ENCODE measurements around the gene LRFN2.

LRFN2 gene

DNA sequence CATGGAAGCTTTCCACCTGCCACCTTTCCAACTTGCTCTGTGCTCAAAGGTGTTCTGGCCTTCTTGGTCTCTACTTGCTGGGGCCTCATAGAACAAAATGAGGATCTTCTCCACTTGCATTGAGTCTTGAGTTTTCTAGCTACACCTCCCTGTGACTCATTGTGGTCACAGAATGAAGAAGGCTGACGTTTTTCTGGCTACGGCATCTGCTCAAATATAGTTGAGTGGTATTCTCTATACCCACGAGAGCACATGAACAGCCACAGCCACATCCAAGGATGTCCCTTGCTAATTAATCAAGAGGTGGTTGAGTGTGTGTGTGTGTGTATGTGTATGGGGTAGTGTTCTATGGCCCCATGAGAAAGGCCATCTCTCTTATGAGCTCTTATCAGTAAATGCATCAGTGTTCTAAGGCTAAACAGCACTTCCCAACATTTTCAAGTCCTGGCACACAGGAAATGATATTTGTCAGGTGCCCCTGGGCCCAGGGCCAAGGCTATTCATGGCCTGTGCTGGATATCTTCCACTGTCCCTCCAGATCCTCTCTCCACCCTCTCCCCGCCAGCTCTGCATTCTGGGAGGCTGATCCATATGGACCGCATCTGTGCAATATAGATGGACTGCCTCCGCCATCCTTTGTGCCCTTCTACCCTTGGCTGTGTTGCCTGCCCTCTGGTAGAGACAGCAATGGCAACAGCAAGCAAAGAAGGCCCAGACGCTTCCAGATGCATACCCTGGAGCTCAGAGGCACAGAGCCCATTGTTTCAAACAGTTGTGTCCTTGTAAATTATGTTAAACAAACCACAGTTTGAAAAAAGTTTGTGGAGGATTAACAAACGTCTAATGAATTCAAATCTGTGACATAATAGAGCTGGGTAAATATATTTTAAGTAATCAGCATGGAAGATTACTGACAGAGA, 150.2 kb downstream of the LRFN2 start:
- DNase-seq (ENCODE audit: low read depth) = peak; percentile 4

DNA sequence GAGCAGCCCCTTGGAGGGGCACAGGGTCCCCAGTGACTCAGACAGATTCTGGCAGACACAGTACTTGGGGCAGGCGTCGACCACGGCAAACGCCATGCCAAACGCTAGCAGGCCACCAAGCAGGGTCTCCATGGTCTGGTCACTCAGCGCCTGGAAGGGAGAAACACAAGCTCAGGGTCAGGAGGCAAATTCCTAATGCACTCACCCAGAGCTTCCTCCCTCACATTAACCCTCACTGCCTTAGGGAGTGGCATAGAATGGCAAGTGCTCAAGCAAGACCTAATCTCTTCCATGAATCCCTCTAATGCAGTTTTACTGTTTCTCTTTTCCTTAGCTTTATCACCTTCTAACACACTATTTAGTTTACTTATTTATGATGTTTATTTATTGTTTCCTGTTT, 154.2 kb downstream of the LRFN2 start:
- DNase-seq (ENCODE audit: low read depth) = no peak

DNA sequence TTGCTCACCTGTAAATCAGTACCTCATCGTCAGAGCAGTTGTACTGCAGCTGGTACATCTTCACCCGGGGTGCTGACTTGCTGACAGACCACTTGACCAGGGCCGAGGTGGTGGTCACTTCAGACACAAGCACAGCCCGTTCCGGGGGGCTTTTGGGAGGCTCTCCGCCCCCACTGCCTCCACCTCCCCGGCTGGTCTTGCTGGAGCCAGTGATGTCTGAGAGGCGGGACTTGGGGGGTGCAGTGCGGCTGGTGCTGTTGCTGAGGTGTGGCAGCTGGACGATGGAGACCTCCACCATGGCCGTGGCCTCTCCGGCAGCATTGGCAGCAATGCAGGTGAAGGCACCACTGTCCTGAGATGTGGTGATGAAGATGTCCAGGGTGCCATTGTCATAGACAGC, 155.5 kb downstream of the LRFN2 start:
- no peak for DNase-seq (ENCODE audit: low read depth)

DNA sequence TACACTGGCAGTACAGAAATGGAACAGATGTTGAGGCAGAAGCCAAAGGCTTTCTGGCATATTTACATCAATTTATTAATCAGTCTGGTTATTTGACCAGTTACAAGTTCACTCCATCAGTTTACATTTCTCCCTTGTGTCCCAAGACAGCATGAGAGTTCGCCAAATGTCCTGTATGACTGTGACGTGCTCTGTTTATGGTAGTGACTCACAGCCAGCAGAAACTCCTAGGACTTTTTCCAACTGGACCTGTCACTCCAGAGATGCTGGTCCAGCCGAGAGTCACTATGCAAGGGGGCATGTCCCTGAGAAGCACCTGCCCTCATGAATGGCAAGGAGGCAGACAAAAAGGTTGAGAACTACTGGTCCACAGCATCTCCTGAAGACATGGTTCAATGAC, 160.0 kb downstream of the LRFN2 start:
- no peak for DNase-seq (ENCODE audit: low read depth)

DNA sequence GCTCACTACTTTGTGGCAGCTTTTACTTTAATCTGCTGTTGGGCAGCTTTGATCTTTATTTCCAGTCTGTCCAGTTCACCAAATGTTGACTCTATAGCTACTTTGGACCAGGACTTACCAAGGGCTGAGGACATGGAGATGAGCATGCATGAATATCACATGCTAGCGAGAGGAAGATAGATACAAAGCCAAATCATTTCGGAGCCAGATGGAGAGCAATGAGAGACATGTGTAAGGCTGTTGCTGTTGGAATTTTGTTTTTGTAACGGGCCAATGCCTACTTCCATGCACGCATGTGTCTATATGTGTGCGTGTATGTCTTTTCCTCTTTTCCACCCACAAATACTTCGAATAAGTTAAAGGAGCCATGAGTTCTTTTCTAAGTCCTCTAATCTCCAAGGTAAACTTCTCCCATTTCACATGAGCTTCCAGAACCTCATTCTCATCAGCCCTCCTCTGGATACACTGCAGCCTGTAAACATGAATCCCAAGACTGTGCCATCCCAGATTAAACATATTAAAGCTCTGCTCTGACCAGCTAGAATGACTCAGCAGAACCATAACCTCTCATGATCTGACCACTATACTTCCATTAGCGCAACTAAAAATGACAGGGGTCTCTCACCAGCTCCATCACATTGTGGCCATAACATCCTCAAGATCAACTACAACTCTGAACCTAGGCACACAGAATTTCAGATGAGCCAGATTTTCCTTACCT, 160.7 kb downstream of the LRFN2 start:
- DNase-seq (ENCODE audit: low read depth) = no peak

DNA sequence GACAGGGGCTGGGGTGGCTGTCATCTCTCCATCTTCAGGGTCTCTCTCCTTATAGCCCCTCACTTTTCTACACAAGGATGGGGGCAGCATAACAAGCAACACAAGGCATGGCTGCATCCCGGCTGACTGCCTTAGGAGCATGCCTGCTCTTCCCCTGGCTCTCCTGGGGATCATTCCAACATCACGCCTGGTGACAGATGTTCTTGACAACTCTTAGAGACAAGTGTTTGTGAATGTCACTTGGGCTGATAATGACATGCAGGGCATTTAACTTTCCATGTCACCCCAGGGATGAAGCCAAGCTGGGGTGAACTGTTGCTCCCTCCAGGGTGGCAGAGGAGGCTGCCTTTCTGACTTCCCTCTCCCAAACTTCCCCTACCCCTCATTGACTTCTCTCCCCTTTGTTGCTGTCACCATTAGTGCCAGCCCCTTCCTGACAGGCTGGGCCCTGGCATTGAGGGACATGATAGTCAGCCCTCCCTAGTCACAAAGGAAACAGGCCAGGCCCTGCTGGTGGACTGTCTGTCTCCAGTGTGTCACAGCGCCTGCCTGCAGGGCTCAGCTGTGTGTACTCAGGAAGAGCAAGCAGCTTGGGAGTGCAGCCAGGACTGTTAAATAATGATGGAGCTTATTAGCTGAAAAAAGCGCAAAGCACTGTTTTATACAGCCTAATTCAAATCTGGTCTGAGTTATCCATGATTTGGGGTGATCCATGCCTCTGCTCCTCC, 161.8 kb downstream of the LRFN2 start:
- no peak for DNase-seq (ENCODE audit: low read depth)

DNA sequence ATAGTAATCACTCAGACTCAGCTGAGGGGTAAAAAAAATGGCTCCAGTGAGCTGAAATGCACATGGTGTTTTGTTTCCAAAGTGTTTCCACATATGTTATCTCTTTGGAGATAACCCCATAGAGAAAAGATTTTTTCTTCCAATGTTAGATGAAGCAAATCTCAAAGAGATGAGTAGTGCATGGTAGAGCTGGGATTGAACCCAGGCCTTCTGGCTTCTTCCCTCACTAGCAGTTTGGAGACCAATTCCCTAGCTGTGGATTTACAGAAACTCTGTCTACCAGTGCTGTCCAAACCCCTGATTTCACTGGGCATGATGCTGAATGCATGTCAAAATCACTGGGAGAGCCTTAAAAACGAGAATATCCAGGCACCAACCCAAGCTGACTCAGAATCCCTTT, 165.1 kb downstream of the LRFN2 start:
- DNase-seq (ENCODE audit: low read depth) = no peak

DNA sequence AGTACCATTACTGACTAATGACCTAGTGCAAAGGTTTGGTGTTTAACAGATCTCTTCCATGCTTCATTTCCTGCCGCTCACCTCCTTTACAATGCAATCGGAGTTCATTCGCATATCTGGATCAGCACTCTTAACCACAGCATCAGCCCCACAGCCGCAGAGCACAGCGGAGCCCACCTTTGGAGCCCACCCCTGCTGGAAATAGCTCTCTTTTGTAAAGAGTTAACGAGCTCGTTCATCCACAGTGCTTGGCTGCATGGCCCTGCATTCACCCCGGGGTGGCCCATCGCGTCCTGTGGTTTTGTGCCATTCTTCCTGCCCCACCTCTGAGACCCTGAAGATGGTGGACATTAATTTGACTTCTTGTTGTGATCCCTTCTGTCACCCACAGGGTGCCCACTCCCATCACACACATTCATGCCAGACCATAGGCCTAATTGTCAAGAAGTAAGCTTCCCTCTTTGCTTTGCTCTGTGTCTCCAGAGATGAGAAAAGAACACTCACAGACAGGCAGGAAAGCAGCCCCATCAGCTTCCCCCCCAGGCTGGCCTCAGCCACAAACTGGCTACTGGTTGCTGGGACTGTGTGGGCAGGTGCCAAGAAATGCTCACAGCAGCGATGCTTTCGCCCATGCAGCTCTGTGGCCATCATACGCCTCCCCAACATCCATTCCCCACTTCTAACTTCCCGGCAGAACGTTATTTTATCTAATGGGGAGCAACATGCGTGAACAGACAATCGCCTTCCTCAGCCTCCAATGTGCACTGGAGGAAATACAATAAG, 167.0 kb downstream of the LRFN2 start:
- no peak for DNase-seq (ENCODE audit: low read depth)

DNA sequence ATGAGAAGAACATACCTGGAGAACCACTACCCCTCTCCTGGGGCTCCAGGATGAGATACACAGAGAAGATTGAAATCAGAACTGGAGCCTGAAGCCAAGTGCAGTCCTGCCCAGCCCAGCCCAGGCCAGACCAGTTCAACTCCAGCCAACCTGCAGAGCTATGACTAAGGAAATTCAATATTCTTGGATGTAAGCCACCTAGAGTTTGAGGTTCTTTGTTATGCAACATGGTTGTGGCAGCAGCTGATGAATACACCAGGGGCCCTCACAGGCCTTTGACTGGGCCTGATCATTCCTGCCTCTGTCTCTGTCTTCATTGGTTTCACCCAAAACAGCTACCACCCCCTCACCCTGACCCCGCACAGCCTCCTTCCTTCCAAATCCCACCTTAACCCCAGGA, 167.8 kb downstream of the LRFN2 start:
- DNase-seq (ENCODE audit: low read depth) = no peak

DNA sequence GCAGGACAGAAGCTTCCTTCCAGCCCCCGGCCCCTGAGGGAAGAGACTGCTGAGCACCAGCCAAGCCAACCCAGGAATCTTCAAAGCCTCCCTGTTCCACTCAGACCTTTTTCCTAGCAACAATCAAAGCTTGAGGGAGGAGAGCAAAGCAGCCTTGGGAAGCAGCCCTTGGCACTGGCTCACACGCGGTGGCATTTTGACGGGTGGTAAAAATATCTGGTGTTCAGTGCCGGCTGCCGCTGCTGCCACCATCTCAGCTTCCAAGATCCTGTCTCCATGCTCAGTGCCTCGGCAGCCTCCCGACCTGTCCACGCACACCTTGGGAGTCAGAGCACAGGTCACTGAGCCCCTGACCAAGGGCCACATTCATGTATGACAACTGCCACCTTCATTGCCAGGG, 170.1 kb downstream of the LRFN2 start:
- no peak for DNase-seq (ENCODE audit: low read depth)

DNA sequence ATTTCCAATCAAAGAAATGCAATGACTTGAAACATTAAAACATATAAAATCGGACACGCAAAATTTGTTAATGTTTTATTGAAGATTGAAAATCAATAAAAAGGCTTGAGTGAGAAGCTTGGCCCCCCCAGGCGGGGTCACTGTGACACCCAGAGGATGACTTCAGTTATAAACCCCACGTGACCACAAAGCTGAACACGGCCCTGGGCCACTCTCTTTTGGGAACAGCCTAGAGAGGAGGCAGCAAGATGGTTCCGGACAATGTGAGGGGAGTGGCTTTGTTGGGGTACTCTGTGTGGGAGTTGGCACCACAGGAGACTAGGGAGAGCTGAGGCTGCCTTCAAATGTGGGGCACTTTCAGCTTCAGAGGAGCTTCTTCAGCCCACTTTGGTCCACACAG, 172.5 kb downstream of the LRFN2 start:
- DNase-seq (ENCODE audit: low read depth) = no peak

DNA sequence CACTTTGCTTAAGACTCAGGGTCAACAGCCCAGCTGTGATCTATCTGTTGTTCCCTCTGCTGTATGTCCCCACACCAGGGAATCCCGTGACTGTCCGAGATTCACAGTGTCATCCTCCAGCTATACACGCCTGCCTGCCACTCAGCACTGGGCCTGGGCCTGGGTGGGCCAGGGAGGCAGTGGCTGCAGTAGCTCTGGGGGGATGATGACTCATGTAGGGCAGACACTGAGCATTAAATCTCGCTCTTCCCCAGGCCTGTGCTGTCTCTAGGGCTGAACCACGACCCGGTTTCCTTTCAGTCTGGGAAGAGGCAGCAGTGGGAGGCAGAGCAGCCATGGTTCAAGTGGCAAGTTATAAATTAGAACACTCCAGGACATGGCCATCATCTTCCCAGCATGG, 173.9 kb downstream of the LRFN2 start:
- no peak for DNase-seq (ENCODE audit: low read depth)

DNA sequence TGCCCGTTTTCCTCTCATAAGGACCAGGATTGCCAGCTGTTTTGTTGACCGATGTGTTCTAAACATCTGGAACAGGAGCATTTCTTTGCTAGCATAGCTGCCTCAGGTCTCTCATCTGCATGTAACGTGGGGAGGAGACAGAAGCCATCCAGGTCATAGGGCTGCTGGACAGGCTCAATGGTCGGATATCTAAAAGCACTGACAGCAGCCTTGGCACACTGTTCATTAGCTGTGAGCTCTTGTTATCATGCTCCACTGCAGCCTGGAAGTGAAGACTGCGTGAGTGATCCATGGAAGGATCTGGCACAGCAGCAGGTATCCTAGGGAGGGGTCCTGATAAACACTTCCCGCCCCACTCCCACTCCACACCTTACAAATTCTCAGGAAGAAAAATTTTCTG, 175.3 kb downstream of the LRFN2 start:
- DNase-seq (ENCODE audit: low read depth) = no peak

DNA sequence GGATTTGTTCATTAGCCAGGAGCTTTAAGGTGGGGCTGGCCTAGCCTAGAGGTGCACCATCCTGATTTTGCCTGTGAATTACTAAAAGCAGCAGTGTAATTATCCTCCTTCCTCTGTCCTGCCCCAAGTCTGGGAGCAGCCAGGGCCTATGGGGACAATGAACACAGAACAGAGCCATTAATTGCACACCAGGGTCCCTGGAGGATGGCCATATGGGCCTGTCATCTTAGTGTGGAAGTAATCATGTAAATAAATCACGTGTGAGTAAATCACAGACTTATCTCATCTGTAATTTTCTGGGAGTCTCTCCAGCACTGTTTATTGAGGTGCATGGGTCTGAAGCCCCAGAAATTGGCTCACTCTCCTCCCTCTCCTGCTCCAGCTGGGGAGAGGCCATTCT, 176.3 kb downstream of the LRFN2 start:
- DNase-seq (ENCODE audit: low read depth) = no peak

DNA sequence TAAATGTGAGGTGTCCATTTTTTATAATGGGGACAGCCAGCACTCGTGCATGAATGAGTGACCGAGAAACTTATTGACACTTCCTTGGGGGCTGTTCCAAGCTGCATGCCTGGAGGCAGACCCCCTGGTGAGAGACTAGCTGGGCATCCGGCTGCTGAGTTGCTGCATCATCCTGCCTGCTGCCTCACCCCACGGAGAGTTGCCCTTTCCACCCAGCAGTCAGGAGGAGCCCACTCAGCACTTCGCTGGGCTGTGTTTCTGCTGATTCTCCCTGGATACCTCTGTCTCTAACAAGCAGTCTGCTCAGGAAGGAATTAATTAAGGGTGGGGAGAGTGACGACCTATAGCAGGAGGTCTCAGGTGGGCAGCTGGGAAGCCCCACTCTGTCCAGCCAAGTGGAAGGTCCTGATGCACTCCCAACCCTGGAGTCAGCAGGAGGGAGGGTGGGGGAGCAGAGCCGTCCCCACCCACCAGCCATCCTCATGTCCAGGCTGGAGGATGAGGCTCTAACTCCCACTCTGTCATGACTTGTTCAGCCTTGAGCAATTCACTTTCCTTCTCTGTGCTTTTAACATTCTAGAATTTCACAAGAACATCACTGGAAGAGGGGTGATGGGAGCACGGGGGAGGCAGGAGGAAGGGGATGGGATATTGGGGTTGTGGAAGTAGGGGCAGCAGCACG, 177.3 kb downstream of the LRFN2 start:
- no peak for DNase-seq (ENCODE audit: low read depth)

DNA sequence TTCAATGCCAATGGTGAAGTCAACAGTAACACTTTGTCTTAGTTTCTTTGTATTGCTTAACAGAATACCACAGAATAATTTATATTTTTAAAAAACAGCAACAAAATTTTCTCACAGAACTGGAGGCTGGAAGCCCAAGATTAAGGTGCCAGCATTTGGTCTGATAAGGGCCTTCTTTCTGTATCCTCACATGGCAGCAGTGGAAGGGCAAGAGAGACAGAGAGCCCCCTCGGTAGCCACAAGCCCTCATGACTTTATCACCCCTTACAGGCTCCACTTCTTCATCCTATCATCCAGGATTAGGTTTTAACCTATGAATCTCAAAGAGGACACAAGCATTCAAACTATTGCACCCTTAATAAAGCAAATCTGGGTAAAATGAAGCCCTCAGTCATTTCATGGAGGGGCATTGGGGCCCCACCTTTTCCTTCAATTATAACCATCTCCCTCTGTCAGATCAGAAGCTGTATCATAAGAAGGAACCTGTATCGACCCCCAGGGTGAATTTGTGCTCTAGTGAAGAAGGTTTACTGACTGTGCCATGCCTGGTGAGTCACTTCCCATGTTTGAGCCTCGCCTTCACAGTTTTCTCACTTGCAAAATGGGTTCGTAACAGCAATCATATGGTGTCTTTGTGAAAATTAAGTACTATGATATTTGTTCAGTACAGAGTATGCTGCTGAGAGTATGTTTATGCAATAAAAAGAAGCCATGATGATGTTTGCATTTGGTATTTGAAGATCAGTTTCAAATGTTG, 178.2 kb downstream of the LRFN2 start:
- DNase-seq (ENCODE audit: low read depth) = no peak

DNA sequence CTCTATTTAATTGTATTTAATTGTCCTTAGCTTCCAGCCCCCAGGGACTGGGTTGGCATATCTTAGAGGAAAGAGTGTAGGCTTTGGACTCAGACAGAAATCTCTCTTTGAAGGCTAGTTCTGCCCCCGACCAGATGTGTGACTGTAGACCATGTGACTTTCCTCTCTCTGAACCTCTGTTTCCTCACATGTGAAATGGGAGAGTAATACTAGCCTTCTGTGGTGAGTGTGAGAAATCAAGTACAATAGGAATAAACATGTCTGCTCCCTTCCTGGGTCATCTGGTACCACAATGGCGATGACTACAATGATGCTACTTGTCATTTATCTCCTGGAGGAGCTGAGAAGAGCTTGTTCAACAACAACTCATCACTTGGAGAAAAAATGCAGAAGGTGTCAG, 179.9 kb downstream of the LRFN2 start:
- DNase-seq (ENCODE audit: low read depth) = no peak

DNA sequence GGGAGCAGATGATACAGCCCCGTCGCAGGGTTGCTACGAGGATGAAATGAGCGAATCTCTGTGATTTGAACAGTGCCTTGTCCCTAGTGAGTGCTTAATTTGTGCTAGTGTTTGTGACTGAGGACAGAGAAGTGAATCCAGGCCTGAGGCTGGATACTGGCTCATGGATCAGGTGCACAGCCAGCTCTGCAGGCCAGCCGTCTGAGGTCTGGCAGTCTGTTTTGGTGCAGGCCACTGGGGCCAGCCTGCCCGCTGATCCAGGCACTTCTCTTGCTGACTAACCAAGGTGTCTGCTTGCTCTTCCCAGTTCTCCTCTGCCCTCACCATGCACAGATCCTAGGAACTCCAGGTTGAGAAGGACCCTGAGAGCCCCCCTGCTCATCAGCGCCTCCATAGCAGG, 181.0 kb downstream of the LRFN2 start:
- DNase-seq (ENCODE audit: low read depth) = no peak

DNA sequence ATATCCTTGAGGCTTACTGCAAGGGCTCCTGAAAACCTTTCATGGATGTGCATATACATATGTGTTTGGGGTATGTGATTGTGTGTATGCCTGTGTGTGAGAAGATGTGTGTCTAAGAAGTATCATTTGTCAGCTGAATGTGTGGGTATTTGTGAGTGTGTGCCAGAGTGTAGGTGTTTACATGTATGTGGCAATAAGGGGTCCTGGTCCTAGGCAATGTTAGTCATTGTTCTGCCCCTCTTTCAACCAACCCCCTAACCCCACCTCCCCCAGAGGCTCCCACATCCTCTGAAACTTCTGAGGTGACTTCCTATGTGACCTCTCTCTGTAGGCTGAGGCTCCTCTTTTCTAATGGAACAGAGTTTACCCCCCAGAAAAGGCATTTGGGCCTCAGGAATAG, 186.4 kb downstream of the LRFN2 start:
- no peak for DNase-seq (ENCODE audit: low read depth)

DNA sequence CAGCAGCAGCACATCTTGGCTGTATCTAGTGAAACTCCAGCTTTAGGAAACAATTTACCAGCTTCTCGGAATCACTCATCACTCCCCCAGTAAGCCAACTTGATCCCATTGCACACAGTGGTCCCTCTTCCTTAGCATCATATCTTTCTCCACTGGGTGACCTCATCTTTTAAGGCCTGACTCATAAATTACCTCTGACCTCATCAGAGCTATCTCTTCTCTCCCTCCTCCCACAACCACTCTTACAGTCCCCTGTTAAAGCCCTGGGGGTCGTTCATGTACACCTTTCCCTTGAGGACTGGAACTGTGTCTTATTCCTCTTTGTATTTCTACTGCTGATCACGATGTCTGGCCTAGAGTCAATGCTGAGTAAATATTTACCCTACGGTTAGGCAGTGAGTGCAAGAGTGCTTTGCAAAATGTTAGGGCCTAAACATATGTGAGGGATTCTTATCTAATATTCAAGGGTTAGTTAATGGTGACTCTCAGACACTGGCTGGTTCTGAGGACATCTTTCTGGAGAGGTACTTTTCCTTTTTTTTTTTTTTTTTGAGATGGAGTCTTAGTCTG, 187.2 kb downstream of the LRFN2 start:
- no peak for DNase-seq (ENCODE audit: low read depth)

Measured in stimulated activated CD8-positive, alpha-beta memory T cell treated with anti-CD3 and anti-CD28 coated beads, Interleukin-12 subunit alpha, Interleukin-12 subunit beta, amount 100 ng/mL, for 4 hours (primary cell).